GM21737 (cell line): Measurements from ENCODE around the gene NOTCH4.
"Not testable (repeated sequence)": the region's sequence is repeated elsewhere in the genome, so short reads cannot be mapped to it uniquely, and the experiment has no call there.

Experiments used
- ATAC-seq: cut with Tn5 transposase; IDR thresholded peaks from one replicate; pipeline ENCODE4 v1.9.1; 2021; ENCODE audit warnings: mild to moderate bottlenecking, moderate library complexity; ENCODE audit not compliant: unreplicated experiment

The NOTCH4 gene

DNA sequence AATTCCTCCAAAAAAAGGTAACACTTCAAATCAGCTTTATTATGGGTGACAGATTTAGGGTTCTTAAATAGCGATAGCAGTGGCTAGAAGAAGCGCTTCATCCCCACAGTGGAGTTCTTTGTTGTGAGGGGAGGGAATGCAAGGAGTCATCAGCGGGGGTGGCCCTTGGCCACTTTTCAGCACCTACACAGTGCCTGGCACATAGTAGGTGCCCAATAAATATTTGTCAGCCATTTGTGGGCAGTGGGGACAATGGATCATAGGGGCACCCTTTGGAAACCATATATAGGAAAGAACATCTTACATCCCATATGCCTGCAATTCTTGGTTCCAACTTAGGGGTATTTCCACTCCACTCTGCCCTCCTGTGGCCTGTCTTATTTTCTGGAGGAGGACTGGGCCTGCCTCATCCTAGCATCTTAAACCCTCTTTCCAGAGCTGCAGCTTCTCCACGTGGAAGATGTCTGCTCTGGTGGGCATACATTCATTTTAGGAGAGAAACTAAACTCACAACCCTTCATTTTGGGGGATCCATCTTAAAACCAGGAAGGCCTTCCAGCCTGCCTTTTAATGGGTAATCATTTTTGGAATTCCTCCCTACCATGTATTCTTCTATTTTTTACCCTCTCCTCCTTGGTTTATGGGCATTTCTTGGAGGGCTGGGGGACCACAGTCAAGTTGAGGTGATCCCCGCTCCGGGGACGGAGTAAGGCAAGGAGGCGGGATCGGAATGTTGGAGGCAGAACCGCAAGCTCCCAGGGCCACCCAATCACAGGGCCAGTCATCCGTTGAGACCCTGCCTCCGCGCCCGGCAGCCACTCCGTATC lies 28.8 kb downstream of the NOTCH4 start:
- no peak for ATAC-seq

GRCh38 chr6:32194388-32194787 lies 29.5 kb downstream of the NOTCH4 start:
- ATAC-seq = no peak

- not testable (repeated sequence) for ATAC-seq
These were observed 30.8 kb downstream of the NOTCH4 start for GRCh38 chr6:32193096-32193495.

DNA sequence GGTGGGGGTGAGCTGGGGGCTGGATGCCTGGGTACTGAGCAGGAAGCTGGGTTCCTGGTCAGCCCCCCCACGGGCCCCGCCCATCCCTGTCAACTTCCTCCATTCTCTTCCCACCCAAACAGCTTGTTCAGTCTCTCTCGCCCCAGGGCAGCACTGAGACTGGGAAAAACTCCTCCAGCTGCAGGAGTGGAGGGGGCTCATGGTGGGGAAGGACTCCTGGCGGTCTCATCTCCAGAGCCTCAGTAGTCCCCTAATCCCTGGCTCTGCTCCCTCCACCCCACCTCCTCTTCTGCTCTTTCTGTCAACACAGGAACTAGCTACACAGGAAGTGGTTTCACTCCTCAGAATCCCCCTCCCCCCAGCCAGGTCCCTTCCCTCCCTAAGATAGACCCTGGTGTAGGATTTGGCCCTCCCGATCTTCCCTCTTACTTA lies 31.2 kb downstream of the NOTCH4 start, which contains the start of gene GPSM3:
TSS of gene GPSM3 (minus strand) at position 36 of the 432 bp plus-strand sequence. CDS start 130 bp downstream, outside the sequence.
- ATAC-seq = no peak

GRCh38 chr6:32191696-32192607 lies 31.9 kb downstream of the NOTCH4 start:
- no peak for ATAC-seq

DNA sequence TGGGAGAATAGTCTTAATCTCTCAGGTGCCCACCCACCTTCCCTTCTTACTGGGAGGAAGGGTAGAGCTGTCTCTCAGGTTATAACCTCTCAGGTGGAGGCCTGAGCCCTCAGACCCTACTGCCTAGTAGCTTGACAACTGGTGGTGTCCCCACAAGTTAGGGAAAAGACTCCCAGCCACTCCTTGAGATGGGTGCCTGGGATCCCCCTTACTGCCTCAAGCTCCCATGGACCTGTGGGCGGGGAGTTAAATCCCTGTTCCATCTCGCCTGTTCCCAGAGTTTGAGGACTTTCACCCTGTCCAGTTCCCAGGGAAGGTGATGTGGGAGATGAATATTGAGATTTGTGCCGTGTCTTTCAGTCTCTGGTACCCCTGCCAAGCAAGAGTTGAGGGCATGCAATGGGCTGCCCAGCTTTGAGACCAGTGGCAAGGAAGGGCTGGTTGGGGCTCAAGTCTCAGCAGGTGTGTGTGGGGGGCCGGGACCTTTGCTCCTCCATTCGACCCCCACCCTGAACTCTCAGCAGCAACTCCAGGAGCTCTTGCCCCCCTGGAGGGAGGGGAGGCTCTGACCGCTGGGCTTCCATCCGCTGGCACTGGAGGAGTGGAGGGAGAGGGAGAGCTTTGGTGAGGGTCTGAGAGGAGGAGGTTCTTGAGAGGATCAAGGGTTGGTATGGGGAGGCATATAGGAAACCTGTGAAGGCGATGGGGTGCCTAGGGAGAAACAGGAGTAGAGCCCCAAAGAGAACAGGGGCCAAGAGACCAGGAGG lies 32.8 kb downstream of the NOTCH4 start:
- no peak for ATAC-seq

GRCh38 chr6:32190054-32190851 lies 33.6 kb downstream of the NOTCH4 start, which contains the start of gene PBX2:
PBX2 (minus strand) TSS chr6:32190202; CDS start chr6:32189915, 287 bp downstream.
- ATAC-seq = peak; percentile 43

DNA sequence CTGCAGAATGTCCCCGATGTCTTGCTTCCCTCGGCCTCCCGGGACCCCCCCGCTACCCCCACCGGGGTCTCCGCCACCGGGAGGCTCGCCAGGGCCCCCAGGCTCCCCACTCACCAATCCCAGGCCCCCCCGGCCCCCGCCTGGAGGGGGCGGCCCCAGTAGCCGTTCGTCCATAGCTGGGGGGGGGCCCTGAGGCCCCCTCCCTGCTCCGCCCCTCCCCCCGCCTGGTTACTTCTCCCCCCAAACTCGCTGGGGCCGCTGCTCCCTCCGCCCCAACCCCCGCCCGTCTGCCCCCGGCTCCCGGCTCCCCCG lies 34.2 kb downstream of the NOTCH4 start:
- no peak for ATAC-seq

GRCh38 chr6:32189069-32189741 lies 34.7 kb downstream of the NOTCH4 start:
- no peak for ATAC-seq

DNA sequence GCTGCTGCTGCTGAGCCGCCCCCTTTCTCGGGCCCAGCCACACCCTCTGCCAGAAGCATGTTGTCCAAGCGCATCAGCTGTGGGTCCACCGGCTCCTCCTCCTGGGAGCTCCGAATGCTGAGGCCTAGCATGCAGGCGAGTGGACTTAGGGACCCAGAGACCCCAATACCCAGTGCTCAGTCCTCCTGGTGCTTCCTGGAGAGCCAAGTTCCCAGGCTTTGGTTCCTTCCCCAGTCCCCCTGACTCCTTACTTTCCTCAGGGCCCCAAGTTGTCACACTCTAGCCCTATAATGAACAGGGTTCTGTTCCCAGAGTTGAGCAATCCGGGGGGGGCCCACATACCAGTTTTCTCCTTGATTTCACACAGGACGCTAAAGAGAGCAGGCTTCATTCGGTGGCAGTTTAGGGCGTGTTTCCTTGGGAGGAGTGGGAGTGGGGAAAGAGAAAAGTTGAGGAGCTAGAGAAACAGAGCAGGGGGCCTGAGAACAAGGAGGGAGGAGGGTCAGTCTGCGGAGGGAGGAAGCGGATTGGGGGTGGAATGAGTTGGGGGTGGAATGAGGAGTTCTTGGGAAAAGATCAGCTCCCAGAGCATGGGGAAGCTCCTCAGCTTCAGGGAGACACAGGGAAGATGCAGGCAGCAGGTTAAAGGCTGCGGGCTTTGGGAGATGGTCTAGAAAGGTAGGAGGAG lies 35.3 kb downstream of the NOTCH4 start:
- ATAC-seq = no peak

DNA sequence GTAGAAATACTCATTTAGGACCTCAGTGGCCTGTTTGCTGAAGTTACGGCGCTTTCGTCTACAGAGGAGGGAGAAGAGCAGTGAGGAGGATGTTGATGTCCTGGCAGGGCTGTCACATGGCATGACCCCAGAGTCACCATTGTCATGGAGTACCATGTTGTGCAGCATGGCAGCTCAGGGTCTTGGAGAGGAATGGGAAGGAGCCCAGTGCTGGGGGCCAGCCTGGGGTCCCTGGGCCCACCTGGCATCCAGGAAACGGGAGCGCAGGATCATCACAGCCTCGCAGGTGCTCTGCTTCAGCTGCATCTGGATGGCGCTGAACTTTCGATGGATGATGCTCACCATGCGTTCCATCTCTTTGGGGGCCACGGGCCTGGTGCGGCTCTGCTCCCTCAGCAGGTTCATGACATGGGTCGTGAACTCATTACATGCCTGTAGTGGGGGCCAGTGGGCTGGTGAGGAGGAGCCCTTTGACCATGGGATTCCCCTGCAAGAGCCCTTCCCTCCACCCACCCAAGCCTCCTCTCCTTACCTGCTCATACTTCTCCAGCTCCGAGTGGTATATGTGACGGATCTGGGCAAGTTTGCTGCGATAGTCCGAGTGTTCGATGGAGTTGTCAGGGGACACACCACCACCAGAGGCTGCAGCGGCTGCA lies 36.0 kb downstream of the NOTCH4 start:
- ATAC-seq = not testable (repeated sequence)

GRCh38 chr6:32187009-32187709 lies 36.7 kb downstream of the NOTCH4 start:
- ATAC-seq = no peak

- not testable (repeated sequence) for ATAC-seq
These were observed 37.6 kb downstream of the NOTCH4 start for GRCh38 chr6:32186151-32186840.

GRCh38 chr6:32185681-32186131 lies 38.2 kb downstream of the NOTCH4 start:
- not testable (repeated sequence) for ATAC-seq

DNA sequence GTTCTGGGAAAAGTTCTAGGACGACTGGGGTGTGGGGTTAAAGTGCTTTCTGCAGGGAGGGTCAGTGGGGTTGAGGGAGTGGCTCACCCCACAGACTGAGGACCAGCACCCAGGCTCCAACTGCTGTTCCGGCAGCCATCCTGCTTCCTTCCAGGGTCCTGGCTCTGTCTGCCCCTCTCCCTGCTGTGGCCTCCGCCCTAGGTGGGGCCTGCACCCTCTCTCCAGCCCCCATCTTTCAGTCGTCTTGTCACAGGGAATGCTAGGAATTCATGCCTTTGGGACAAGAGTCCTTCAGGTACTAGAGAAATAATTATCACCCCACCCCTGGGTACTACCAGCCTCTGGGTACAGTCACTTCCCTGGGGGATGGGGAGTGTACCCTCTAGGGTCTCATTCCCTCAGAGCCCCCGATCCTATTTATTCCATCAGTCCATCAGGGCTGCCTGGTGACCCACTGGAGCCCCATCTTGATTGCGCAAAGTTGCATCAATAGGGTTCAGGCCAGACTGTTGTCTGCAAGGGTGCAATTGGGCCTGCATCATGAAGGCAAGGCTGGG lies 39.7 kb downstream of the NOTCH4 start, which contains the start of gene AGER:
TSS of gene AGER (minus strand) at position 170 of the 557 bp plus-strand sequence. CDS start at position 139, 31 bp downstream.
- no peak for ATAC-seq

GRCh38 chr6:32183483-32184083 lies 40.3 kb downstream of the NOTCH4 start:
- no peak for ATAC-seq
